Neural crest cell (in vitro differentiated cells): Measurements from ENCODE around the gene ELFN2. TPM values are rescaled to one million over a fixed set of nuclear protein-coding genes. Genes with fewer than 3 reads are reported as not detected.
A peak's percentile ranks its signal among the peaks of the same experiment; 100 is the strongest.

Source experiments
- DNase-seq: peaks from one replicate; pipeline ENCODE4 v3.0.0; 2021; ENCODE audit warnings: low read depth, mixed read lengths, low spot score
- H3K27ac Mint-ChIP-seq: one replicate; pipeline ENCODE4 v1.8.0; 2021; ENCODE audit warnings: mild to moderate bottlenecking, mixed read lengths; ENCODE audit not compliant: unreplicated experiment
- H3K27me3 Mint-ChIP-seq: 2 replicates; pipeline ENCODE4 v1.8.0; 2021; ENCODE audit warnings: low read depth, mild to moderate bottlenecking, mixed read lengths
- H3K36me3 Mint-ChIP-seq: 2 replicates; pipeline ENCODE4 v1.8.0; 2021; ENCODE audit warnings: low read depth, mild to moderate bottlenecking, mixed read lengths
- H3K4me1 Mint-ChIP-seq: 2 replicates; pipeline ENCODE4 v1.8.0; 2021; ENCODE audit warnings: mixed read lengths
- H3K4me3 Mint-ChIP-seq: one replicate; pipeline ENCODE4 v1.8.0; 2021; ENCODE audit warnings: mild to moderate bottlenecking, mixed read lengths
- H3K9me3 Mint-ChIP-seq: 2 replicates; pipeline ENCODE4 v1.8.0; 2021; ENCODE audit warnings: mixed read lengths
- CTCF ChIP-seq: fragments of 200-600 bp; sonication (generic); conservative IDR thresholded peaks from 2 replicates; pipeline ENCODE4 v1.5.0; 2021; ENCODE audit warnings: antibody characterized with exemption, mild to moderate bottlenecking
- total RNA-seq: library from RNA; stranded (reverse); gene quantifications from 2 replicates; pipeline ENCODE4 v1.2.1, GENCODE V29; 2021

ELFN2 gene
- total RNA-seq, 1 donor from 2014 or later = 0.09 TPM

GRCh38 chr22:37387793-37388192 lies 39.5 kb downstream of the ELFN2 start:
- TF ChIP-seq CTCF = no peak
- Mint-ChIP-seq H3K27ac (no peak overlapping the region), H3K9me3 (no peaks in the 10 kb centered on the region), H3K4me3 (no peak overlapping the region), H3K36me3 (no peaks in the 10 kb centered on the region), H3K27me3 (peaks cover 3% of the 10 kb centered on the region), H3K4me1 (peaks cover 14% of the 10 kb centered on the region)
- DNase-seq = no peak

- H3K36me3 Mint-ChIP-seq = no peaks in the 10 kb centered on the region
- H3K27me3 Mint-ChIP-seq = peaks cover 3% of the 10 kb centered on the region
- H3K27ac Mint-ChIP-seq = no peak overlapping the region
- no peaks in the 10 kb centered on the region for H3K9me3 Mint-ChIP-seq
- DNase-seq = peak; percentile 27
- H3K4me3 Mint-ChIP-seq = no peak overlapping the region
- H3K4me1 Mint-ChIP-seq = peaks cover 14% of the 10 kb centered on the region
- no peak for TF ChIP-seq CTCF
Measured at GRCh38 chr22:37386441-37386840, 40.8 kb downstream of the ELFN2 start.

- no peak for TF ChIP-seq CTCF
- no peaks in the 10 kb centered on the region for H3K9me3 Mint-ChIP-seq
Measured at GRCh38 chr22:37384691-37385090, 42.6 kb downstream of the ELFN2 start.

GRCh38 chr22:37383341-37383740 lies 43.9 kb downstream of the ELFN2 start:
- H3K27me3 Mint-ChIP-seq = peaks cover 9% of the 10 kb centered on the region
- H3K27ac Mint-ChIP-seq = no peak overlapping the region
- no peaks in the 10 kb centered on the region for H3K36me3 Mint-ChIP-seq
- no peak for DNase-seq
- no peak for TF ChIP-seq CTCF
- H3K4me3 Mint-ChIP-seq = no peak overlapping the region
- peaks cover 14% of the 10 kb centered on the region for H3K4me1 Mint-ChIP-seq
- H3K9me3 Mint-ChIP-seq = no peaks in the 10 kb centered on the region

More at GRCh38 chr22:37384691-37385090, 42.6 kb downstream of the ELFN2 start:
- no peak overlapping the region for H3K4me3 Mint-ChIP-seq
- H3K27ac Mint-ChIP-seq = no peak overlapping the region
- DNase-seq = no peak
- H3K27me3 Mint-ChIP-seq = peaks cover 7% of the 10 kb centered on the region
- H3K36me3 Mint-ChIP-seq = no peaks in the 10 kb centered on the region
- H3K4me1 Mint-ChIP-seq = peaks cover 14% of the 10 kb centered on the region

GRCh38 chr22:37381489-37381888 lies 45.8 kb downstream of the ELFN2 start:
- Mint-ChIP-seq H3K27me3 (peaks cover 9% of the 10 kb centered on the region), H3K9me3 (no peaks in the 10 kb centered on the region), H3K4me1 (no peaks in the 10 kb centered on the region), H3K4me3 (no peak overlapping the region), H3K36me3 (no peaks in the 10 kb centered on the region), H3K27ac (no peak overlapping the region)
- TF ChIP-seq CTCF = no peak
- no peak for DNase-seq

- H3K27ac Mint-ChIP-seq = no peak overlapping the region
- no peaks in the 10 kb centered on the region for H3K9me3 Mint-ChIP-seq
- H3K27me3 Mint-ChIP-seq = peaks cover 9% of the 10 kb centered on the region
- no peaks in the 10 kb centered on the region for H3K36me3 Mint-ChIP-seq
- no peak for TF ChIP-seq CTCF
- DNase-seq = no peak
- no peak overlapping the region for H3K4me3 Mint-ChIP-seq
- H3K4me1 Mint-ChIP-seq = no peaks in the 10 kb centered on the region
Measured at GRCh38 chr22:37379722-37380121, 47.6 kb downstream of the ELFN2 start.
